DOHH2 (cell line): ENCODE data around the gene NOTCH1.

ENCODE experiments used
- H3F3A ChIP-seq: fragments of 200-600 bp; sonication (generic), shearing (Covaris generic); 2 replicates; pipeline ENCODE4 v1.6.0; 2016; ENCODE audit warnings: antibody characterized with exemption, mild to moderate bottlenecking; ENCODE audit not compliant: control insufficient read depth, insufficient read depth
- H3K27ac ChIP-seq: fragments of 200-600 bp; sonication (generic); 2 replicates; pipeline ENCODE4 v1.5.1; 2014; ENCODE audit warnings: low read depth, mild to moderate bottlenecking, low read length, moderate library complexity
- H3K27me3 ChIP-seq: fragments of 200-600 bp; sonication (generic); 2 replicates; pipeline ENCODE4 v1.6.1; 2014; ENCODE audit warnings: mild to moderate bottlenecking, low read length, mixed read lengths; ENCODE audit not compliant: control insufficient read depth
- H3K36me3 ChIP-seq: fragments of 200-600 bp; sonication (generic); 2 replicates; pipeline ENCODE4 v1.6.1; 2014; ENCODE audit warnings: mild to moderate bottlenecking, low read length, moderate library complexity, mixed read lengths; ENCODE audit not compliant: control insufficient read depth
- H3K4me1 ChIP-seq: fragments of 200-600 bp; sonication (generic); 2 replicates; pipeline ENCODE4 v1.6.1; 2014; ENCODE audit warnings: mild to moderate bottlenecking, low read length, mixed read lengths; ENCODE audit not compliant: control insufficient read depth
- H3K4me2 ChIP-seq: fragments of 200-600 bp; sonication (generic); 2 replicates; pipeline ENCODE4 v1.6.0; 2014; ENCODE audit warnings: mild to moderate bottlenecking, low read length, moderate library complexity
- H3K4me3 ChIP-seq: fragments of 200-600 bp; sonication (generic); 2 replicates; pipeline ENCODE4 v1.5.1; 2014; ENCODE audit warnings: mild to moderate bottlenecking, low read length, mixed read lengths
- H3K79me2 ChIP-seq: fragments of 200-600 bp; sonication (generic); 2 replicates; pipeline ENCODE4 v1.6.1; 2014; ENCODE audit warnings: mild to moderate bottlenecking, low read length, mixed read lengths; ENCODE audit not compliant: control insufficient read depth
- H3K9me2 ChIP-seq: fragments of 200-600 bp; sonication (generic); replicated peaks from 2 replicates; pipeline ENCODE4 v1.6.1; 2014; ENCODE audit warnings: mild to moderate bottlenecking, low read length, mixed read lengths; ENCODE audit not compliant: control insufficient read depth
- H3K9me3 ChIP-seq: fragments of 200-600 bp; sonication (generic); 2 replicates; pipeline ENCODE4 v1.6.1; 2014; ENCODE audit warnings: antibody characterized with exemption, low read length, mixed read lengths; ENCODE audit not compliant: control insufficient read depth, insufficient read depth
- H4K20me1 ChIP-seq: fragments of 200-600 bp; sonication (generic); 2 replicates; pipeline ENCODE4 v1.6.0; 2014; ENCODE audit warnings: low read depth, mild to moderate bottlenecking, antibody characterized with exemption, low read length, moderate library complexity; ENCODE audit not compliant: control insufficient read depth, insufficient read depth
- EZH2phosphoT487 ChIP-seq: fragments of 200-600 bp; sonication (generic); IDR thresholded peaks from 2 replicates; pipeline ENCODE4 v1.6.1; 2017; ENCODE audit warnings: borderline replicate concordance, mild to moderate bottlenecking, antibody characterized with exemption, low read length, moderate library complexity, mixed read lengths
- TF ChIP-seq, protein P1 (sequence below): fragments of 200-600 bp; sonication (generic); IDR thresholded peaks from one replicate; pipeline ENCODE4 v1.5.1; 2014; ENCODE audit warnings: antibody characterized with exemption, mild to moderate bottlenecking, low read depth, low read length; ENCODE audit not compliant: poor library complexity, severe bottlenecking

The NOTCH1 gene

DNA sequence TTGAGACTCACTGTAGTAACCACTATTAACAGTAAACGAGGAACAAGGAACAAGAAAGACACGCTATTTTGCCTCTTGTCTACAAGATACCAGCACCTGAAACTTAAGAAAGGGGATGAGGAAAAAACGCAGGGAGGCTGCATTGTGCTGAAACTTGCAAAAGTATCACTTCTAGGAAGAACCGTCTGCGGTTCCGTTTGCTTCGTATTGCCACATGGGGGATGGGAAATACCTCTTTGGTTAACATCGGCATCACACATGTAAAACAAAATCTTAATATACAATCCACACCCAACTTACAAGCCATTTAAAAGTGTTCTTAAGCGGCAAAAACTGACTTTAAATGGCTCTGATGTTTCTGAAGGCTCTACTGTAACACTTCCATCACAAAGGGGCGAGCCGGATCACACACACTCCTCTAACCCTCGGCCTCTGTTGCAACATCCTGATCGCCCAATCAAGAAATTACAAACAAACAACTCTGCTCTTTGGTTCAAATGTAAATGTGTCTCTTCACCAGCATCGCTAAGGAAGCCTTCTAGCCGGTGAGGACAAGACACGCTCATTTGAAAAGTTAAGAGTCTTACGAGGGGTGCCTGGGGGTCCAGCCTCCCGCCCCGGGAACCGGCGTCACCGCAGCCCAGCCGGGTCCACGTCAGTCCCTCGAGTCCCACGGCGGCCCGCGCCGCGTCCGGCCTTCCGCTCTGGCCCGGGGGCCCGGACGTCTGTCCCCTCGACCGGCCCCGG is 63.6 kb downstream of the NOTCH1 start:
- peak overlapping the region; percentile 98 for H3K4me3 ChIP-seq
- H4K20me1 ChIP-seq: peaks cover 29% of the 10 kb centered on the region; the same call in 1 of the 2 replicates
- H3K4me2 ChIP-seq: peak overlapping the region; percentile 69
- H3K9me2 ChIP-seq: no peaks in the 10 kb centered on the region
- TF ChIP-seq, protein P1, sequence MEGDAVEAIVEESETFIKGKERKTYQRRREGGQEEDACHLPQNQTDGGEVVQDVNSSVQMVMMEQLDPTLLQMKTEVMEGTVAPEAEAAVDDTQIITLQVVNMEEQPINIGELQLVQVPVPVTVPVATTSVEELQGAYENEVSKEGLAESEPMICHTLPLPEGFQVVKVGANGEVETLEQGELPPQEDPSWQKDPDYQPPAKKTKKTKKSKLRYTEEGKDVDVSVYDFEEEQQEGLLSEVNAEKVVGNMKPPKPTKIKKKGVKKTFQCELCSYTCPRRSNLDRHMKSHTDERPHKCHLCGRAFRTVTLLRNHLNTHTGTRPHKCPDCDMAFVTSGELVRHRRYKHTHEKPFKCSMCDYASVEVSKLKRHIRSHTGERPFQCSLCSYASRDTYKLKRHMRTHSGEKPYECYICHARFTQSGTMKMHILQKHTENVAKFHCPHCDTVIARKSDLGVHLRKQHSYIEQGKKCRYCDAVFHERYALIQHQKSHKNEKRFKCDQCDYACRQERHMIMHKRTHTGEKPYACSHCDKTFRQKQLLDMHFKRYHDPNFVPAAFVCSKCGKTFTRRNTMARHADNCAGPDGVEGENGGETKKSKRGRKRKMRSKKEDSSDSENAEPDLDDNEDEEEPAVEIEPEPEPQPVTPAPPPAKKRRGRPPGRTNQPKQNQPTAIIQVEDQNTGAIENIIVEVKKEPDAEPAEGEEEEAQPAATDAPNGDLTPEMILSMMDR: no peak
- no peak for TF ChIP-seq EZH2phosphoT487
- H3K9me3 ChIP-seq: no peaks in the 10 kb centered on the region
- peaks cover 28% of the 10 kb centered on the region for H3K36me3 ChIP-seq
- peaks cover 57% of the 10 kb centered on the region for H3K79me2 ChIP-seq
- no peaks in the 10 kb centered on the region for H3K27me3 ChIP-seq
- H3F3A ChIP-seq: no peaks in the 10 kb centered on the region
- peaks cover 20% of the 10 kb centered on the region for H3K4me1 ChIP-seq
- H3K27ac ChIP-seq: peak overlapping the region; percentile 58

DNA sequence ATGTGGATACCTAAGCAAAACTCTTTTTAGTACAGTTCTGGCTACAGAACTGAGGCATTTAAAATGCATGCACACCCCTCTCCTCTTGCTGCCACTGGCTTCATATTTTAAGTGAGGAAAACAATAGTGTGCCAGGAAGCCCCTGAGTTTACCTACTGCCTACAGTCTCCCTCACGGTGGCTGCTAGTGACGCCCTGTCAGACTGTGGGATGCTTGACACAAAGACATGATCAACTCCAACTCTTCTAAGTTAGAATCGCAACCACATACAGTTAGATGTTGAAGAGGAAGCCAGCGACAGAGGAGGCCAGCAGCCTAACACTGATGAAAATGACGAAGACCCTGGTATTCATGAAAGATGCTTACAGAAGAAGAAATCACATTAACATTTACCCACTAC is 64.3 kb downstream of the NOTCH1 start:
- peaks cover 31% of the 10 kb centered on the region; the same call in 1 of the 2 replicates for H4K20me1 ChIP-seq

DNA sequence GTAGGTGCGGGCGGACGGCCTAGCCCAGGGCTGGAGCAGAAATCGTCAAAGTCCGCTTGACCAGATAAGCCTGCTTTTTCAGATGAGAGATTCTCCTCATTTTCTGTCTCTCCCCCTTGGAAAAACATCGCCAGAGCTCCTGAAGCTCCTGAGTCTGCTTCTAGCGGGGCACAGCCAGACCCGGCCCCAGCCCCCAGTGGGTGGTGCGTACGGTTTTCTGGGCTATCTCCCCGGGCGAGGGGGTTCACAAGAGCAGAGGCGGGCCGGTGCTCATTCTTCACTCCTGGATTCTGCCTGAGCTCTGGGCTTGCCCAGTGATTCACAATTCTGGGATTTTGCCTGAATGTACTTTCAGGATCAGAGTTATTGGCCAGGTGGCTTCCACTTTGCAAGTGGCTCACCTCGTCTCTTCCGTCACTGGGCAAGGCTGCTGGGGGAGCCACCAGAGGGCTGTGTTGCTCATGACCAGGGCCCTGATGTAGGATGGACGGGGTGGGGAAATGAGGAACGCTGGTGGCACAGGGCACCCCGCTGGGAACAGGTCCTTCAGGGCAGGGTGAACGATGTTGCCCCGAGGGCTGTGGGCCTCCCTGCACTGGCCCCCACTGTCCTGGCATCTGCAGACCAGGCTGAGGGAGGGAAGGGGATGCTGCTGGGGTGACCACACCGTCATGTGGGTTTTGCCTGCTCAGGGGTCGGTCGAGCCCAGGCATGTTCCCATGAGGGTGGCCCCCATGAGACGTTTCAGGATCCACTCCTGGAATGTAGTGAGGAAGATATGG is 69.3 kb downstream of the NOTCH1 start:
- Histone ChIP-seq H3K36me3 (peaks cover 78% of the 10 kb centered on the region), H3K4me2 (no peak overlapping the region), H3K79me2 (peaks cover 98% of the 10 kb centered on the region), H3F3A (no peaks in the 10 kb centered on the region), H3K9me3 (no peaks in the 10 kb centered on the region), H3K4me3 (no peak overlapping the region), H3K4me1 (peaks cover 4% of the 10 kb centered on the region), H3K27me3 (no peaks in the 10 kb centered on the region), H3K9me2 (no peaks in the 10 kb centered on the region), H3K27ac (no peak overlapping the region), H4K20me1 (peaks cover 17% of the 10 kb centered on the region; the same call in 1 of the 2 replicates)
- TF ChIP-seq, protein P1: no peak
- TF ChIP-seq EZH2phosphoT487: no peak

More for the DNA sequence above, 64.3 kb downstream of the NOTCH1 start:
- Histone ChIP-seq H3K4me3 (peak overlapping the region; percentile 98), H3K27me3 (no peaks in the 10 kb centered on the region), H3K4me2 (peak overlapping the region; percentile 69), H3K4me1 (peaks cover 20% of the 10 kb centered on the region), H3K36me3 (peaks cover 34% of the 10 kb centered on the region), H3K9me2 (no peaks in the 10 kb centered on the region), H3F3A (no peaks in the 10 kb centered on the region), H3K27ac (no peak overlapping the region; the same call in 1 of the 2 replicates), H3K79me2 (peaks cover 63% of the 10 kb centered on the region), H3K9me3 (no peaks in the 10 kb centered on the region)
- TF ChIP-seq, protein P1: no peak
- TF ChIP-seq EZH2phosphoT487: no peak
